Neutrophil (primary cell): ENCODE measurements around the gene ATP6V0E1.

ENCODE experiments used
- H3K27ac ChIP-seq: fragments of 200-600 bp; sonication (generic); 2 replicates; pipeline ENCODE4 v1.5.1; 2016; ENCODE audit warnings: mild to moderate bottlenecking, moderate library complexity
- H3K27me3 ChIP-seq: fragments of 200-600 bp; sonication (generic); 2 replicates; pipeline ENCODE4 v1.6.0; 2016; ENCODE audit warnings: mild to moderate bottlenecking
- H3K36me3 ChIP-seq: fragments of 200-600 bp; sonication (generic); 2 replicates; pipeline ENCODE4 v1.5.1; 2017
- H3K4me1 ChIP-seq, 2 experiments: fragments of 200-600 bp in 1 of 2; sonication (generic) in 1 of 2; 1 replicate in 1 of 2; 2 replicates in 1 of 2; pipeline versions ENCODE4 v1.5.1 to v1.6.1; 2013 to 2016; ENCODE audit warnings: low read depth in 1 of 2, low read length in 1 of 2, mild to moderate bottlenecking in 1 of 2, moderate library complexity in 1 of 2; ENCODE audit not compliant: control insufficient read depth in 1 of 2, insufficient read depth in 1 of 2
- H3K4me3 ChIP-seq, 2 experiments: fragments of 200-600 bp in 1 of 2; sonication (generic) in 1 of 2; 1 replicate in 1 of 2; 2 replicates in 1 of 2; pipeline ENCODE4 v1.5.1; 2013 to 2016; ENCODE audit warnings: low read depth in 1 of 2, low read length in 1 of 2, mild to moderate bottlenecking in 1 of 2, moderate library complexity in 1 of 2
- H3K9me3 ChIP-seq: fragments of 200-600 bp; sonication (generic); 2 replicates; pipeline ENCODE4 v1.5.1; 2016
- CTCF ChIP-seq: fragments of 200-600 bp; sonication (generic); IDR thresholded peaks from 2 replicates; pipeline ENCODE4 v1.5.1; 2016; ENCODE audit warnings: antibody characterized with exemption

The ATP6V0E1 gene

GRCh38 chr5:172940268-172941066 is 43.1 kb upstream of the ATP6V0E1 start:
- no peaks in the 10 kb centered on the region for H3K4me1 ChIP-seq
- H3K4me3 ChIP-seq = no peak overlapping the region

DNA sequence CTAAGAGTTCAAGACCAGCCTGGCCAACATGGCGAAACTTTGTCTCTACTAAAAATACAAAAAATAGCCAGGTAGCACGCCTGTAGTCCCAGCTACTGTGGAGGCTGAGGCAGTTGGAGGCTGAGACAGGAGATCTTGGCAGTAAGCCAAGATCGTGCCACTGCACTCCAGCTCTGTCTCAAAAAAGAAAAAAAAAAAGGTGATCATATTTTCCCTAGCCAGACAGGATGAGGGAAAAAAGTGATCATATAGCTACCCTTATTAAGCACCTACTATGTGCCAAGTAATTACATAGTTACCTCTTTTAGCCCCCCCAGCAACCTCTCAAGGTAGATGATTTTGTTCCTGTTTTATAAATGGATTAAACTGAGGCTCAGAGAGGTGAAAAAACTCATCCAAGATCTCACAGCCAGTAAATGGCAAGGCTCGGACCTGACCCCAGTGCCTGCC is 42.5 kb upstream of the ATP6V0E1 start:
- no peaks in the 10 kb centered on the region for H3K27me3 ChIP-seq
- H3K9me3 ChIP-seq = no peaks in the 10 kb centered on the region
- no peak overlapping the region for H3K4me3 ChIP-seq
- H3K27ac ChIP-seq = no peak overlapping the region
- no peak for TF ChIP-seq CTCF
- H3K36me3 ChIP-seq = peaks cover 43% of the 10 kb centered on the region
- no peaks in the 10 kb centered on the region for H3K4me1 ChIP-seq

More at GRCh38 chr5:172940268-172941066, 43.1 kb upstream of the ATP6V0E1 start:
- Histone ChIP-seq H3K36me3 (peaks cover 43% of the 10 kb centered on the region), H3K27ac (no peak overlapping the region), H3K9me3 (no peaks in the 10 kb centered on the region), H3K27me3 (no peaks in the 10 kb centered on the region)
- TF ChIP-seq CTCF = no peak

GRCh38 chr5:172942556-172942955 is 41.0 kb upstream of the ATP6V0E1 start:
- H3K4me3 ChIP-seq = no peak overlapping the region
- no peaks in the 10 kb centered on the region for H3K27me3 ChIP-seq
- H3K4me1 ChIP-seq = no peaks in the 10 kb centered on the region
- TF ChIP-seq CTCF = no peak
- H3K9me3 ChIP-seq = no peaks in the 10 kb centered on the region
- H3K36me3 ChIP-seq = peaks cover 42% of the 10 kb centered on the region
- no peak overlapping the region for H3K27ac ChIP-seq

GRCh38 chr5:172943283-172943841 is 40.2 kb upstream of the ATP6V0E1 start:
- Histone ChIP-seq H3K4me1 (no peaks in the 10 kb centered on the region), H3K27me3 (no peaks in the 10 kb centered on the region), H3K36me3 (peaks cover 42% of the 10 kb centered on the region), H3K4me3 (no peak overlapping the region), H3K9me3 (no peaks in the 10 kb centered on the region), H3K27ac (no peak overlapping the region)
- TF ChIP-seq CTCF = no peak

DNA sequence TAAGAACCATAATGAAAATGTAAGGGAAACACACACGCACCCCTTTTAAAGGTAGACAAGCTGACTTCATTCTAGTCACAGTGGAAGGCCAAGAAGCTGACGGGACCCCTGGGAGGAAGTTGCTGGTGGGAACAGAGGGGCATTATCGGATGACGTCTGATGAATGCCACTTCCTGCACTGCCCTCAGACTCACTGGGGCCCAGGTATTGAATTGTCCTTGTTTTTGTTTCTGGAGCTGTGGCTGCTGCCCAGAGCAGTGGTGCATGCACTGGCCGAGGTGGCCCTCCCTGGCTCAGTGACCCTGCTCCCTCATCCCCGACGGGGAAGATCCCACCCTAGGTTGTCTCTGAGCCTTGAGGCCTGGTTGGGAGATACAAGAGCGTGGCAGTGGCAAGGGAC is 39.7 kb upstream of the ATP6V0E1 start:
- no peak overlapping the region for H3K27ac ChIP-seq
- no peak for TF ChIP-seq CTCF

More for the DNA sequence above, 39.7 kb upstream of the ATP6V0E1 start:
- no peaks in the 10 kb centered on the region for H3K4me1 ChIP-seq
- H3K36me3 ChIP-seq = peaks cover 41% of the 10 kb centered on the region
- H3K9me3 ChIP-seq = no peaks in the 10 kb centered on the region
- H3K27me3 ChIP-seq = no peaks in the 10 kb centered on the region
- no peak overlapping the region for H3K4me3 ChIP-seq
